HG02623 (cell line): Measurements from ENCODE around the gene SUGCT.

Experiments
- ATAC-seq: cut with Tn5 transposase; IDR thresholded peaks from one replicate; pipeline ENCODE4 v1.9.1; 2021; ENCODE audit warnings: moderate library complexity; ENCODE audit not compliant: unreplicated experiment

The SUGCT gene

DNA sequence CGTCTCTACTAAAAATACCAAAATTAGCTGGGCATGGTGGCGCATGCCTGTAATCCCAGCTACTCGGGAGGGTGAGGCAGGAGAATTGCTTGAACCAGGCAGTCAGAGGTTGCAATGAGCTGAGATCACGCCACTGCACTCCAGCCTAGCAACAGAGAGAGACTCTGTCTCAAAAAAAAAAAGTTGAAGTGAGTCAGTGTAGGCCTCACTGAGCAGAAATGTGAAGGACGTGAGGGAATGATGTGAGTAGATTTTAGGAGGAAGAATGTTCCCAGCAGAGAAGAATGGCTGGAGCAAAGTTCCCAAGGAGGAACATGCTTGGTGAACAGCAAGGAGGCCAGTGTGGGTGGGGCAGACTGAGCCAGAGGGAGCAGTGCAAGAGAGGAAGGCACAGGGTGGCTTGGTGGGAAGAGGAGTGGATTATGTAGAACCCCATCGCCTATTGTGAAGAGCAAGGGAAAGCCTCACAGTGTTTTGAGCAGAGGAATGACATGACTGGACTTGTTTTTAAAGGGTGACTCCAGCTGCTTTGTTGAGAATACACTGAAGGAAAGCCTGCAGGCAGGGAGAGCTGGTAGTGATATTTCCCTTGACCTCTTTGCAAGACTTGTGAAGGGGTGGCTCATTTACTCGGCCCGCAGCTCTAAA is 708.7 kb downstream of the SUGCT start:
- no peak for ATAC-seq

DNA sequence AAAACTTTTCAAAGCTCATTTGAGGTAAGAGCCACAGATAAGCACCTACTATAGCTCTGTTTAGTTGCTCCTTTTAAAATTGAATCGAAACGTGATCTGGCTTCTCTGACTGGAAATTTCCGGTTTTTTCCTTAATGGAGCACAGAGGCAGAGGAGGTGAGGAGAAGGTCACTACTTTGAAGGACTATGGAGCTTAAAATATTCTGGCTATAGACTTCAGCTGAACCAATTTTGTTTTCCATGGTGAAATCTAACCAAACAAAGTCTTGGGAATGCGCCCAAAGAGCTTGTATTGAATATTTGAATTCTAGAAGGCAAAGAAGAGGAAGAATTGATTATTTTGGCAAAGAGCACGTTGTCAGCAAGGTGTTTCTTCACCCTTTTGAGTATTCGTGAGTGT is 711.1 kb downstream of the SUGCT start:
- no peak for ATAC-seq

- no peak for ATAC-seq
Measured at GRCh38 chr7:40847921-40848320, 713.1 kb downstream of the SUGCT start.

GRCh38 chr7:40848541-40849221 is 713.9 kb downstream of the SUGCT start:
- no peak for ATAC-seq

GRCh38 chr7:40850017-40850416 is 715.2 kb downstream of the SUGCT start:
- no peak for ATAC-seq

GRCh38 chr7:40851001-40851400 is 716.2 kb downstream of the SUGCT start:
- ATAC-seq: no peak

DNA sequence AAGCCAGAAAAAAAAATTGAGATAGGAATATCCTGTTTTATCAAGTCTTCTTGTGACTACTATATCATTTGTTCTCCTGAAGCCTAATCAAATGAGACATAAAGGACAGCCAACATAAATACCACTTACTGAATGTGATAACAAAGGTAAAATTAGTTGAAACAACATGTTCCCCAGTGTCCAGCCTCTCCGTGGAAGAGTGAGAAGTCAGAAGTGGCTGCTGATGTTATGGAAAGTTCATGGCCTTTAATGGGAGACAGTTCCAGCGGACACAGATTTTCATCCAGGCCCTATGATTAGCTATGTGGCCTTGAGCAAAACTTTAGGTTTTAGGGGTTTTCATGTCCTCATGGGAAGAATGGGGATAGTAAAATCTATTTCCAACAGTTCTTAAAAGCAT is 724.3 kb downstream of the SUGCT start:
- no peak for ATAC-seq

GRCh38 chr7:40859965-40860543 is 725.2 kb downstream of the SUGCT start:
- ATAC-seq: no peak

- no peak for ATAC-seq
Measured at GRCh38 chr7:40865441-40866233, 730.8 kb downstream of the SUGCT start.

DNA sequence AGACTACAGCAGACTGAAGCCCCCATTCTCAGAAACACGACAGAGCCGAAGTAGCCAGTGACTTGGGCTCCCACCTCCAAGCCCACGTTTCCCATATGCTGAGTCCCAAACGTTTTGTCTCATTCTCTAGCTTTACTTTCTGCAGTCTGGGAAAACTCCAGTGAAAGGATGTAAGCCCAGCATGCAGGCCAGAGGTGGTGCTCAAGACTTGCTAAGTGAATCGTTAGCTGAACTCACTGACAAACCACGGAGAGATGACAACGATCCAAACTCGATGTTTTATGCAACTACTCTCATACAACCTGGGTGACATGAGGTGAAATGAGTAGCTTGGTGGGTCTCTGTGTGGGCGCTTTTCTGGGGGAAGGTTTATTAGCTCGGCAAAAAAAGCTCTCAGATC is 731.8 kb downstream of the SUGCT start:
- no peak for ATAC-seq

- no peak for ATAC-seq
Measured at GRCh38 chr7:40870108-40870507, 735.3 kb downstream of the SUGCT start.

DNA sequence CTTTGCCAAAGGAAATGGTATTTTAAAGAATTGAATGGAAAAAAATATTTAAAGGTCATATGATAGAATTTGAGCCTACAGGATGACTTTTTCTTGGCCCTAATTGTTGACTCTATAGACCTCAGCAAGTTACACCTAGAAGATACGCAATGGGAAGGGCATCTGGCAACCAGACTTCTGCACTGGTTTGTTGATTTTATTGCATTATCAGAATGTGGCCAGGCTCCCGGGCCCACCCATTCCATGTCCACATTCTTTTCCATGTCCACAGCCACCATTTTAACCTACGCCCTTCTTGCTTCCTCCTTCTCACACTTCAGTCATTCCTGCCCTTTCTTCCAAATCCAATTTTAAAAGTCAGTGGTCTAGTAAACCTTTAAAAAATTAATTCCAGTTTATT is 738.4 kb downstream of the SUGCT start:
- ATAC-seq: no peak

DNA sequence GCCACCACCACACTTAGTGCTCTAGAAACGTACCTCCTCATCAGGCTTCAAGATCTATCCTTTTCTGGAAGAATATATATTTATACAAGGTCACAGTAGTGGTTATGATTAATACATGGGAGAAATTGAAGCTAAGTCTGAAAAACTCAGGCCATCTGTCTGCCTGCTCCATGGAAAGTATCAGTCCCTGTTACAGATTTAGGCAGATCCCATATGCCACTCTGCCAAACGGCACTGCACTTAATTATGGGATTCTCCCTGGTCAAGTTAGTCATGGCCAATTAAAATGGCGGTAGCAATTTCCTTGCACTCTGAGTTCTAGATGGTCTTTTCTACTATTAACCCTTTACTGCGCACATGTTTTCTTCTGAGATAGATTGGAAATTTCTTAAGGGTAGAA is 740.0 kb downstream of the SUGCT start:
- ATAC-seq: no peak

- ATAC-seq: no peak
Measured at GRCh38 chr7:40876601-40877000, 741.8 kb downstream of the SUGCT start.

DNA sequence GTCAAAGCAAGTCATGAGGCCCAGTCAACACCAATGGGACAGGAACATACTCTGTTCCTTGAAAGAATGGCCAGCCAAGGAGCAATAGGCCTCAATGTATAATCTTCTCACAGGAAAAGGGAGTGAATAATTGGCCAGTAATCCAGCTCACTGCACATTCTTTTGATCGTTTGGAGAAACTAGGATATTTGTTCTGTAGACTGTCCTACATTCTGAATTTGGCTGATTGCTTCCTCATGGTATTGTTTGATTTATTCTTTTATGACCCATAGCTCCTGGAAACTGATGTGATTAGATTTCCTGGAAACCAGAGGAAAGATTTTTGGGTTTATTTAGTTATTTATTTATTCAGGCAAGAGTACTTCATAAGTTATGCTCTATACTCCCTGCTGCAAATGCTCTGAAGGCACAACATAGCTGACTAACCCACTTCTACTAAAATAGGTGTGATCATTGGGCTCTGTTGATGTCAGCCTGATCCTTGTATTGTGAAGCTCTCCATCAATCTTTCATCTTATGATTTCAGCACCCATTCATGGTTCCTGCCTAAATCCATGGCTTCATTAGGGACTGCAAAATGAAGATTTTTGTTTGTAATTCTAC is 745.2 kb downstream of the SUGCT start:
- ATAC-seq: no peak

DNA sequence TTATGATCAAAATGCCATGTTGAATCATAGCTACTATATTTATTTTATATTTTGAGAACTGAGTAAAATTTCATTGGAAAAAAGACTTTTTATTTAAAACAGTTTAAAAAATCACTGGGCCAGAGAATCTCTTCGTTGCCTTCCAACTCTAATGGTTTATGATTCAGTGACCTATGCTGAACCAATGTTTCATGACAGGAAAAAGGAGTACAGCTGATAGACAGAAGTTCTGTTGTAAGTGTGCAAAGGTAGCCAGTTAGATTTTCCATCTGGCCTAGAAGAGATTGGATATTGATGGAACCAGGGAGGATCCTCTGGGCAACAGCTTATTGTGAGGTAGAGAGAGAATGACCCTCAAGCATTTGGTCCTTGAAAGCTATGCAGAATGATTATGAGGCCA is 745.8 kb downstream of the SUGCT start:
- ATAC-seq: no peak

- ATAC-seq: no peak
Measured at GRCh38 chr7:40881405-40881926, 746.7 kb downstream of the SUGCT start.

DNA sequence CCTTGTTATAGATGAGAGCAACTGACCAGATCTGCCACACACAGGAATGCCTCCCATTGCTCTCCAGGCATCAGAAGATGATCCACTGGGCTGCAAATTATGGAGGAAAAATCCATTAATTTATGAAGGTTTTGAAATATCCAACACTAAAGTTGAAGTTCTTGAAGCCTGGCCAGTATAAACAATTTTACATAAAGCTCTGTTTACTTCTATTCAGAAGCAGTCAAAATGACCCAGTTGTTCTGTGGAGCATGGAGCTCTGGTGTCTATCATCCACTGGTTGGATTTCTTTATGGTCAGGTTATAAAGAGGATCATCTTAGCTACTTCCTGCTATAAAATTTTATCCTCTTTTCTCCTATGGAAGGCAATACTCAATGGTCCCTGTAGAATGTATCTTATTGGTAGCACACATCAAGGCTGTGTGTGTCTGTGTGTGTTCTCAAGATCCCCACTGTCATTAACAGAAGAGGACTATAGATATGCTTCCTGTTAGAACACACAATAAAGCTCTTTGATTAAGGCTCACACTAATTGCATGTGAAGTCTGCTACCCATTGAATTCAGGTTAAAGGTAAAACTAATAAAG is 747.4 kb downstream of the SUGCT start:
- ATAC-seq: no peak

DNA sequence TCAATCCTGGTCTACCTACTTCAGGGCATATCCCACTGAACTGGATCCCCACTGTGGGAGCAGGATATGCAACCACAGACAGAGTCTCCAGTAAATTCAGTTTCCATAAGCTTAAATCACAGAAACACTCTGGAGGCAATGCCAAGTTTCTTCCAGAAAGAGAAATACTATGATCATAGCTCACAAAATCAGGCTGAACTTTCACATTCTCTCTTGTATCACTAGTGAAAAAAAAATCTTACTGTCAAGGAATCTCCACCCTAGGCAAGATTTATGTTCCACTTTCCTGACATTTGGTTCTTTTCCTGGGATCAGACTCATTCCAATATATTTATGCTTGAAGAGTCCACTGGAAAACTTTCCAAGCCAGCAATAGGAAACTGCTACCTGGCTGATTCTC is 749.0 kb downstream of the SUGCT start:
- ATAC-seq: no peak

DNA sequence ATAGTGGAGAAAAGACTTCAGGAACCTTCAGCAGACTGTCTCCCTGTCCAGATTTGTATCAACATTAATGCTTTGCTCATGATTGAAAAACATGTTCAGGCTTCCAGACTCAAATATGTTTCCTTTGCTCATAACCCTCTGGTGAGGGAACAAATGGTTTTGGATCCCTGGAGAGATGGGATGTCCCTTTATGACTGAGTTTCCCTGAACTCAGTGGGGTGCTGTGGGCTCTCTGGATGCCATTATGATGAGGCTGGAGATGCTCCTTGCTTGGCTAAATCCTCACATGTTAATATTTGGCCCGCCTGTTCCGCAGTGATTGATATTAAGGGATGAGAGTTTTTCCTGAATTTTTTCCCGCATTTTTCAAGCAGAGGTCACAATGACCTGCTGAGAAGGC is 749.4 kb downstream of the SUGCT start:
- no peak for ATAC-seq

- no peak for ATAC-seq
Measured at GRCh38 chr7:40885503-40885902, 750.7 kb downstream of the SUGCT start.
